ENCODE results near the gene NTS. TPM values are rescaled to one million over a fixed set of nuclear protein-coding genes. Genes with fewer than 3 reads are reported as not detected.

NTS gene
- total and polyA plus RNA-seq, 7 experiments from 2014 or later: not detected

- Histone ChIP-seq H3K9me3 (ENCODE audit: control insufficient read depth in 2 of 3, low read length in 3 of 3) (no peaks in the 10 kb centered on the region), H3K4me3 (ENCODE audit: low read length) (no peak overlapping the region), H3K27me3 (ENCODE audit: control insufficient read depth in 2 of 2, insufficient read depth in 2 of 2, low read length in 2 of 2) (no peaks in the 10 kb centered on the region), H3K36me3 (ENCODE audit: control insufficient read depth in 2 of 3, insufficient read depth in 3 of 3, low read length in 3 of 3) (no peaks in the 10 kb centered on the region), H3K27ac (ENCODE audit: low read depth, low read length) (no peak overlapping the region), H3K4me1 (ENCODE audit: control insufficient read depth in 2 of 2, insufficient read depth in 2 of 2, low read length in 2 of 2) (no peaks in the 10 kb centered on the region)
- ATAC-seq (no peak), DNase-seq (no peak)
- peaks cover 0 to 2% (median 0%) of the 10 kb centered on the region in 5 donors for H3K27me3 Mint-ChIP-seq
- CTCF ChIA-PET: no interaction called here
- H3K4me1 Mint-ChIP-seq: no peaks in the 10 kb centered on the region
- intact Hi-C loops (cut with micrococcal nuclease): no loop called here
- H3K27ac Mint-ChIP-seq: no peak overlapping the region
- POLR2A ChIA-PET: no interaction called here
- no peak overlapping the region for H3K4me3 Mint-ChIP-seq
- H3K36me3 Mint-ChIP-seq: no peaks in the 10 kb centered on the region
- H3K9me3 Mint-ChIP-seq: peaks cover 0 to 8% (median 0%) of the 10 kb centered on the region in 11 donors
Observed at GRCh38 chr12:85865890-85866289, 8.2 kb upstream of the NTS start.

- H3K9me3 ChIP-seq (ENCODE audit: control insufficient read depth in 2 of 3, low read length in 3 of 3): no peaks in the 10 kb centered on the region
- intact Hi-C loops (cut with micrococcal nuclease): loop anchor here in 1 of 2 donors (1.0 kb wide), 2 partner anchors 292 to 399 kb away; no protein-coding TSS in a partner anchor
- H3K4me3 Mint-ChIP-seq: no peak overlapping the region
- ATAC-seq (peak; percentile 45), DNase-seq (peak in 2 of 9 donors; percentile 2 to 10)
- ChIA-PET POLR2A (no interaction called here), CTCF (no interaction called here)
- no peaks in the 10 kb centered on the region for H3K36me3 Mint-ChIP-seq
- no peaks in the 10 kb centered on the region for H3K4me1 Mint-ChIP-seq
- no peak overlapping the region for H3K4me3 ChIP-seq (ENCODE audit: low read length)
- H3K27me3 Mint-ChIP-seq: peaks cover 0 to 2% (median 0%) of the 10 kb centered on the region in 5 donors
- H3K27ac ChIP-seq (ENCODE audit: low read depth, low read length): no peak overlapping the region
- no peaks in the 10 kb centered on the region for H3K36me3 ChIP-seq (ENCODE audit: control insufficient read depth in 2 of 3, insufficient read depth in 3 of 3, low read length in 3 of 3)
- peaks cover 0 to 5% (median 0%) of the 10 kb centered on the region in 11 donors for H3K9me3 Mint-ChIP-seq
- no peaks in the 10 kb centered on the region for H3K4me1 ChIP-seq (ENCODE audit: control insufficient read depth in 2 of 2, insufficient read depth in 2 of 2, low read length in 2 of 2)
- H3K27ac Mint-ChIP-seq: no peak overlapping the region
- no peaks in the 10 kb centered on the region for H3K27me3 ChIP-seq (ENCODE audit: control insufficient read depth in 2 of 2, insufficient read depth in 2 of 2, low read length in 2 of 2)
Observed at GRCh38 chr12:85866986-85867776, 6.9 kb upstream of the NTS start.

DNA sequence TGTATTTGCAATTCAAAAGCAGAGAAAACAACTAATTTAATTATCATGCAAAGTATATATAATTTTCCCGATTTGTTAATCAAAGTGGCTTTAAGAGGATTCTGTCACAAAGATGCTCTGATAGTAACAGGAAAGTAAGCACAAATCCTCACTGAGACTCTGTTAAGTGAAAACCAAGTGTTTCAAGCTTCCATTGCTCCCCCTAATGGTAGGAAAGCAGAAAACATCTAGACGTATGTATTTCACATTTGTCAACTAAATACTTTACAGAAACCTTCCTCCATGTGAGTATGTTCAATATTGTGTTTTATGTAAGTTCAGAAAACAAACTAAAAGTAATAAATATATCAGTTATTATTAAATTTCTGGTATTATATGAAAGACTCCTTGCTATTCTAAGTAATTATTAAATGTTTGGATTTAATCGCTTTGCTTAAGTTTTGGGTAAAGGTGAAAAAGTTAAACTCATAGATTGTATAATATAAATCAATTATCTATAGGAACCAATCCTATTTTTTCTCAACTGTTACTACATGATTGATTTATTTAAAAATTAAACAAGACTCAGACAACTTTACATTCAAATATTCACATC is 1.5 kb upstream of the NTS start:
- Histone ChIP-seq H3K36me3 (ENCODE audit: control insufficient read depth in 2 of 3, insufficient read depth in 3 of 3, low read length in 3 of 3) (no peaks in the 10 kb centered on the region), H3K27me3 (ENCODE audit: control insufficient read depth in 2 of 2, insufficient read depth in 2 of 2, low read length in 2 of 2) (no peaks in the 10 kb centered on the region), H3K9me3 (ENCODE audit: control insufficient read depth in 2 of 3, low read length in 3 of 3) (no peaks in the 10 kb centered on the region), H3K4me1 (ENCODE audit: control insufficient read depth in 2 of 2, insufficient read depth in 2 of 2, low read length in 2 of 2) (no peaks in the 10 kb centered on the region), H3K4me3 (ENCODE audit: low read length) (no peak overlapping the region), H3K27ac (ENCODE audit: low read depth, low read length) (no peak overlapping the region)
- Mint-ChIP-seq H3K36me3 (no peaks in the 10 kb centered on the region), H3K4me3 (no peak overlapping the region), H3K4me1 (no peaks in the 10 kb centered on the region), H3K9me3 (no peaks in the 10 kb centered on the region), H3K27me3 (peaks cover 0 to 2% (median 0%) of the 10 kb centered on the region in 5 donors), H3K27ac (no peak overlapping the region)
- CTCF ChIA-PET: no interaction called here
- peak in 3 of 9 donors; percentile 2 to 26 (median 3) for DNase-seq
- intact Hi-C loops (cut with micrococcal nuclease): loop anchor here (1.0 to 5.0 kb wide), 4 partner anchors 404 to 998 kb away; no protein-coding TSS in a partner anchor
- ATAC-seq: no peak
- POLR2A ChIA-PET: no interaction called here

- no peaks in the 10 kb centered on the region for H3K9me3 Mint-ChIP-seq
- intact Hi-C loops (cut with micrococcal nuclease): no loop called here
- peaks cover 0 to 5% (median 0%) of the 10 kb centered on the region in 5 donors for H3K27me3 Mint-ChIP-seq
- ChIA-PET CTCF (no interaction called here), POLR2A (no interaction called here)
- Histone ChIP-seq H3K4me3 (ENCODE audit: low read length) (no peak overlapping the region), H3K9me3 (ENCODE audit: control insufficient read depth in 2 of 3, low read length in 3 of 3) (no peaks in the 10 kb centered on the region), H3K4me1 (ENCODE audit: control insufficient read depth in 2 of 2, insufficient read depth in 2 of 2, low read length in 2 of 2) (no peaks in the 10 kb centered on the region), H3K36me3 (ENCODE audit: control insufficient read depth in 2 of 3, insufficient read depth in 3 of 3, low read length in 3 of 3) (no peaks in the 10 kb centered on the region), H3K27ac (ENCODE audit: low read depth, low read length) (no peak overlapping the region), H3K27me3 (ENCODE audit: control insufficient read depth in 2 of 2, insufficient read depth in 2 of 2, low read length in 2 of 2) (no peaks in the 10 kb centered on the region)
- H3K4me1 Mint-ChIP-seq: no peaks in the 10 kb centered on the region
- DNase-seq (no peak), ATAC-seq (no peak)
- no peak overlapping the region for H3K4me3 Mint-ChIP-seq
- H3K36me3 Mint-ChIP-seq: no peaks in the 10 kb centered on the region
- H3K27ac Mint-ChIP-seq: no peak overlapping the region
Observed at GRCh38 chr12:85877459-85877858, 3.4 kb downstream of the NTS start.

- peaks cover 0 to 5% (median 0%) of the 10 kb centered on the region in 5 donors for H3K27me3 Mint-ChIP-seq
- DNase-seq: no peak
- Histone ChIP-seq H3K27ac (ENCODE audit: low read depth, low read length) (no peak overlapping the region), H3K27me3 (ENCODE audit: control insufficient read depth in 2 of 2, insufficient read depth in 2 of 2, low read length in 2 of 2) (no peaks in the 10 kb centered on the region), H3K4me1 (ENCODE audit: control insufficient read depth in 2 of 2, insufficient read depth in 2 of 2, low read length in 2 of 2) (no peaks in the 10 kb centered on the region), H3K9me3 (ENCODE audit: control insufficient read depth in 2 of 3, low read length in 3 of 3) (no peaks in the 10 kb centered on the region), H3K4me3 (ENCODE audit: low read length) (no peak overlapping the region), H3K36me3 (ENCODE audit: control insufficient read depth in 2 of 3, insufficient read depth in 3 of 3, low read length in 3 of 3) (no peaks in the 10 kb centered on the region)
- H3K36me3 Mint-ChIP-seq: no peaks in the 10 kb centered on the region
- no peaks in the 10 kb centered on the region for H3K4me1 Mint-ChIP-seq
- H3K27ac Mint-ChIP-seq: no peak overlapping the region
- ChIA-PET CTCF (no interaction called here), POLR2A (no interaction called here)
- intact Hi-C loops (cut with micrococcal nuclease): no loop called here
- no peak overlapping the region for H3K4me3 Mint-ChIP-seq
- peaks cover 0 to 4% (median 0%) of the 10 kb centered on the region in 11 donors for H3K9me3 Mint-ChIP-seq
- no peak for ATAC-seq
Observed at GRCh38 chr12:85883763-85884162, 9.7 kb downstream of the NTS start.

DNA sequence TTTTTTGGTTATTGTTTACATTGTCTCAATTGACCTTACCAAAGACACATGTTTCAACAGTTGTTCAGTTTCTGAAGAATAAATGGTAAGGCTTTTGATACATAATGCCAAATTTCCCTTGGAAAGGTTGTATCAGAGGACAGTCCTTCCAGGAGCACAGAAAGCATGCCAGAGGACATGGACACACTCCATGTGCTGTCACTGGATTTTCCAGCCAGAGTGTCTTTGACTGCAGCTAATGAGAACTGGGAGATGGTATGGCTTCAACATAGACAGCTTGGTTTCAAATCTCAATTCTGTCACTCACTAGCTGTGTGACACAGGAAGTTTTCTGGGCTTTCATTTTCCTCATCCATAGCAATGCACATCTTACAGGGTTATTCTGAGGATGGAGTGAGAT is 20.6 kb downstream of the NTS start:
- Mint-ChIP-seq H3K4me3 (no peak overlapping the region), H3K27me3 (no peaks in the 10 kb centered on the region), H3K36me3 (no peaks in the 10 kb centered on the region), H3K9me3 (peaks cover 0 to 4% (median 0%) of the 10 kb centered on the region in 11 donors), H3K4me1 (no peaks in the 10 kb centered on the region), H3K27ac (no peak overlapping the region)
- Histone ChIP-seq H3K36me3 (ENCODE audit: control insufficient read depth in 2 of 3, insufficient read depth in 3 of 3, low read length in 3 of 3) (no peaks in the 10 kb centered on the region), H3K27me3 (ENCODE audit: control insufficient read depth in 2 of 2, insufficient read depth in 2 of 2, low read length in 2 of 2) (peaks cover 0 to 3% of the 10 kb centered on the region in 2 donors), H3K4me1 (ENCODE audit: control insufficient read depth in 2 of 2, insufficient read depth in 2 of 2, low read length in 2 of 2) (no peaks in the 10 kb centered on the region), H3K4me3 (ENCODE audit: low read length) (no peak overlapping the region), H3K27ac (ENCODE audit: low read depth, low read length) (no peak overlapping the region), H3K9me3 (ENCODE audit: control insufficient read depth in 2 of 3, low read length in 3 of 3) (no peaks in the 10 kb centered on the region)
- intact Hi-C loops (cut with micrococcal nuclease): no loop called here
- DNase-seq (no peak), ATAC-seq (no peak)
- ChIA-PET POLR2A (no interaction called here), CTCF (interaction anchor here (0.6 kb wide), 1 partner anchor 12 kb away, joined by 3 read pairs; no protein-coding TSS in a partner anchor)
